Prostate gland (tissue), 2 donors: ENCODE results near the gene FAAP100. TPM values are rescaled to one million over a fixed set of nuclear protein-coding genes. Genes with fewer than 3 reads are reported as not detected.
A peak's percentile ranks its signal among the peaks of the same experiment; 100 is the strongest.

ENCODE experiments used
- DNase-seq: peaks from one replicate; pipeline ENCODE4 v3.0.0-alpha.2; 2019; ENCODE audit warnings: low spot score
- H3K27ac ChIP-seq, 2 donors: fragments of 200-600 bp; sonication (generic); 2 replicates each; pipeline ENCODE4 v1.5.1; 2017 to 2019
- H3K27me3 ChIP-seq: fragments of 200-600 bp; sonication (generic); replicated peaks from 2 replicates; pipeline ENCODE4 v1.5.1; 2019; ENCODE audit not compliant: insufficient read depth
- H3K36me3 ChIP-seq, 2 donors: fragments of 200-600 bp; sonication (generic); 1 replicate in 1 of 2; 2 replicates in 1 of 2; pipeline versions ENCODE4 v1.5.1 to v1.8.1; 2017 to 2019
- H3K4me1 ChIP-seq: fragments of 200-600 bp; sonication (generic); replicated peaks from 2 replicates; pipeline ENCODE4 v1.5.1; 2019
- H3K4me3 ChIP-seq, 2 donors: fragments of 200-600 bp; sonication (generic); 2 replicates each; pipeline ENCODE4 v1.5.1; 2017 to 2019
- H3K9me3 ChIP-seq: fragments of 200-600 bp; sonication (generic); 2 replicates; pipeline ENCODE4 v1.5.1; 2017
- POLR2A ChIP-seq: fragments of 450-650 bp; IDR thresholded peaks from one replicate; pipeline ENCODE4 v1.6.1; 2016; ENCODE audit warnings: antibody characterized with exemption, mild to moderate bottlenecking
- POLR2AphosphoS5 ChIP-seq: sonication (generic); formaldehyde crosslinking; IDR thresholded peaks from one replicate; pipeline ENCODE4 v1.6.1; 2017; ENCODE audit warnings: antibody characterized with exemption
- WGBS: methylation state at CpG from one replicate; pipeline ENCODE4 v1.1.5; 2018; 5-methylcytosine and 5-hydroxymethylcytosine counted together
- intact Hi-C: fragments of 100-400 bp; cut with DNase I; formaldehyde crosslinking; loops from one replicate; pipeline ENCODE4 v1.14.2; 2022
- total RNA-seq, 2 donors: library from RNA; depleted of rRNA; stranded (reverse); fragments of >200 nt; gene quantifications; one replicate each; pipeline ENCODE4 v1.1.0, GENCODE V29; 2016
- TF ChIP-seq, protein P1 (sequence below), 4 experiments: fragments of 200-600 bp in 2 of 4; fragments of 450-650 bp in 2 of 4; sonication (generic) in 2 of 4; IDR thresholded peaks; 1 replicate in 3 of 4; 2 replicates in 1 of 4; pipeline ENCODE4 v1.5.1; 2016 to 2019; ENCODE audit warnings: antibody characterized with exemption in 4 of 4, mild to moderate bottlenecking in 2 of 4, moderate library complexity in 2 of 4

Gene FAAP100
- total RNA-seq, 2 donors from 2014 or later = 27.8 to 44.4 TPM

DNA sequence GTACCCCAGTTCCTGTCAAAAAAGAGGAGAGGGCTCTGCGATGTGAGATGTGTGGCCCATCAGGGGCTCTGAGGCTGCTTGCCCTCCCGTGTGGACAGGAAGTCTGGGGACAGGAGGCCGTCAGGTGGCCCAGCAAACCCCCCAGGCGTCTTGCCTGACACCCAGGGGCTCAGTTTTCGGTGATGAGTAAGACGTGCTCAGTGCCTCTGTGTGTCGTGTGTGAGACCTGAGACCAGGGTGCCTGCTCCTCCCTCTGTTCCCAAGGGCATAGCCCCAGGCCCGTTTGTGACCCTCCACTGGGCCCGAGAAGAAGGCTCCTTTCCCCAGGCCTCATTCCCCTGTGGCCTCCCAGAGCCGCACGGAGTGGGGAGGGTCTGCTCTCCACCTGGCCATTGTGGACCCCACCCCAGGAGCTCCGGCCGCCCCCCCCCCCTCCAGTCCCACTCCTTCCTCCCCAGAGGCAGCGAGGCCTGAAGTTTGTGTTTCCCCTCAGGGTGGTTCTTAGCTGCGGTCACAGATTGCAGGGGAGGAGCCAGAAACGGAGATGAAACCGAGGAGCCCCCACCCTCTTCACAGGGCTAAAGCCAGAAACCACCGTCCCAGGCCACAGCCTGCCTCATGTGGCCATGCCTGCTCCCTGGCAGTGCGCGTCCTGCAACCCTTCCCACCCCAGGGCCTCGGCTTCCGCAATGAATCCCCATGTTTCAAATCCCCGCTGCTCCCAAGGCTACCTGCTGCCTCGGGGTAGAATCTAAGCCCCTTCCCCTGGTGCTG, 34.6 kb downstream of the FAAP100 start:
- Histone ChIP-seq H3K4me1 (peaks cover 13% of the 10 kb centered on the region), H3K27ac (peak overlapping the region in 1 of 2 donors; percentile 100), H3K4me3 (no peak overlapping the region), H3K9me3 (no peaks in the 10 kb centered on the region), H3K27me3 (no peaks in the 10 kb centered on the region), H3K36me3 (no peaks in the 10 kb centered on the region)
- TF ChIP-seq, protein P1, sequence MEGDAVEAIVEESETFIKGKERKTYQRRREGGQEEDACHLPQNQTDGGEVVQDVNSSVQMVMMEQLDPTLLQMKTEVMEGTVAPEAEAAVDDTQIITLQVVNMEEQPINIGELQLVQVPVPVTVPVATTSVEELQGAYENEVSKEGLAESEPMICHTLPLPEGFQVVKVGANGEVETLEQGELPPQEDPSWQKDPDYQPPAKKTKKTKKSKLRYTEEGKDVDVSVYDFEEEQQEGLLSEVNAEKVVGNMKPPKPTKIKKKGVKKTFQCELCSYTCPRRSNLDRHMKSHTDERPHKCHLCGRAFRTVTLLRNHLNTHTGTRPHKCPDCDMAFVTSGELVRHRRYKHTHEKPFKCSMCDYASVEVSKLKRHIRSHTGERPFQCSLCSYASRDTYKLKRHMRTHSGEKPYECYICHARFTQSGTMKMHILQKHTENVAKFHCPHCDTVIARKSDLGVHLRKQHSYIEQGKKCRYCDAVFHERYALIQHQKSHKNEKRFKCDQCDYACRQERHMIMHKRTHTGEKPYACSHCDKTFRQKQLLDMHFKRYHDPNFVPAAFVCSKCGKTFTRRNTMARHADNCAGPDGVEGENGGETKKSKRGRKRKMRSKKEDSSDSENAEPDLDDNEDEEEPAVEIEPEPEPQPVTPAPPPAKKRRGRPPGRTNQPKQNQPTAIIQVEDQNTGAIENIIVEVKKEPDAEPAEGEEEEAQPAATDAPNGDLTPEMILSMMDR (IDR thresholded peaks at IDR 0.05) = no peak
- TF ChIP-seq POLR2AphosphoS5 (no peak), POLR2A (no peak)
- intact Hi-C loops = loop anchor here (5.0 kb wide), 2 partner anchors 50 to 85 kb away; no protein-coding TSS in a partner anchor
- DNase-seq = no peak
- 55% methylated on average over 24 of the region's 24 CpGs for WGBS

DNA sequence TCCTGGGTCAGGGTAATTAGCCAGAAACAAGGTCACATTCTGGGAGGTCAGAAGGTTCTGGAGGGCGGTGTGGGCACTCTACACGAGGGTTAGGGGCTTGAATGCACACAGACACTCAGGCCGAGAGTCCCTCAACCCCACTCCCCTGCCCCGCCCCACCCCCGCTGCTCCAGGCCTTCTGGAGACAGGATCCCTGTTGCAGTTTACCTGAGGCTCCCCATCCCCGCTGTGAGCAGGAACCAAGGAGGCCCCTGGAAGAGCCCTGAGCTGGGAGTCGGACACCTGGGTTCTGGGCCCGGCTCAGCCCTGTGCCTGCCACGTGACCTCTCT, 35.2 kb downstream of the FAAP100 start:
- intact Hi-C loops = loop anchor here (5.0 kb wide), 2 partner anchors 50 to 85 kb away; no protein-coding TSS in a partner anchor
- DNase-seq = no peak
- no peaks in the 10 kb centered on the region for H3K27me3 ChIP-seq
- H3K9me3 ChIP-seq = no peaks in the 10 kb centered on the region
- peaks cover 13% of the 10 kb centered on the region for H3K4me1 ChIP-seq
- WGBS = 85% methylated on average over 9 of the region's 9 CpGs
- TF ChIP-seq POLR2AphosphoS5 = no peak
- H3K4me3 ChIP-seq = no peak overlapping the region
- no peaks in the 10 kb centered on the region for H3K36me3 ChIP-seq
- H3K27ac ChIP-seq = peak overlapping the region; percentile 100

DNA sequence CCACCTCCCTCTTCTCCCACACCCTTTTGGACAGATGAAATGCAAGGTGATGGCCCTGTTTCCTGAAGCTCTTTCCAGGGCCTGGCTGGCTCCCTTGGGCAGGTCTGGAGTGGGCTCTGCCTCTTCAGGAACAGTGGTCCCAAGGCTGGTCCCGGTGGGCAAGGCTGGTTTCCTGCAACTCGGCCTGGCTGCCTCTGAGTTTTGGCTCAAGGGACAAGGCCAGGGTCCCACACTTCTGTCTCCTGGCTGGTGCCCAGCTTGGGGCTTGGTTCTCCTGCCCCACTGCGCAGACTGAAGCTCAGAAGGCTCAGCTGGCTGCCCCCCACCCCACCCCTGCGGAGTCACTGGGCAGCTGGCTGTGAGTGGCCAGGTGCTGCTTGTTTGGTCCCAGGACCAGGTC, 35.7 kb downstream of the FAAP100 start:
- Histone ChIP-seq H3K4me3 (no peak overlapping the region), H3K27ac (peak overlapping the region; percentile 100), H3K36me3 (peaks cover 2 to 5% of the 10 kb centered on the region in 2 donors), H3K27me3 (no peaks in the 10 kb centered on the region), H3K9me3 (no peaks in the 10 kb centered on the region), H3K4me1 (peaks cover 13% of the 10 kb centered on the region)
- no peak for DNase-seq
- TF ChIP-seq, protein P1 (IDR thresholded peaks at IDR 0.05) = no peak
- TF ChIP-seq POLR2A (no peak), POLR2AphosphoS5 (no peak)
- intact Hi-C loops = loop anchor here (5.0 kb wide), 2 partner anchors 51 to 86 kb away; no protein-coding TSS in a partner anchor
- 61% methylated on average over 4 of the region's 4 CpGs for WGBS

DNA sequence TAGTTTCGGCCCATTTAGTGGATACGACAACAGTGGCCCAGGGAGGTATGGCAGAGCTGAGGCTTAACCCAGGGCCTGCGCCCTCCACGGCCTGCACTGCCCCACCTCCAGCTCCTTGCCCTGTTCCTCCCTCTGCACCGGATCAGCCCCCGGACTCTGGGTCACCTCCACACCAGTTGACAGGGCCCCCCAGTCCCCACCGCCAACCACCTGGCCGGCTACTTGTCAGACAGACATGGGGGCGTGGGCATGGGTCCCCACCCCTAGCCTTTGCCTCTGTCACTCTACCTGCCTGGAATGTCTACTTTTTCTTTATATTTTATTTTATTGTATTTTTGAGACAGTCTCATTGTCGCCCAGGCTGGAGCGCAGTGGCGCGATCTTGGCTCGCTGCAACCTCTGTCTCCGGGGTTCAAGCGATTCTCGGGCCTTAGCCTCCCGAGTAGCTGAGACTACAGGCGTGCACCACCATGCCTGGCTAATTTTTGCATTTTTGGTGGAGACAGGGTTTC, 36.6 kb downstream of the FAAP100 start:
- Histone ChIP-seq H3K27me3 (no peaks in the 10 kb centered on the region), H3K9me3 (no peaks in the 10 kb centered on the region), H3K36me3 (peaks cover 10 to 13% of the 10 kb centered on the region in 2 donors), H3K4me1 (peaks cover 13% of the 10 kb centered on the region), H3K4me3 (peak overlapping the region; percentile 89 to 97), H3K27ac (peak overlapping the region; percentile 100)
- intact Hi-C loops = loop anchor here (5.0 kb wide), 2 partner anchors 52 to 87 kb away; no protein-coding TSS in a partner anchor
- TF ChIP-seq POLR2A (no peak), POLR2AphosphoS5 (no peak)
- TF ChIP-seq, protein P1 (IDR thresholded peaks at IDR 0.05) = no peak
- 42% methylated on average over 19 of the region's 19 CpGs for WGBS
- DNase-seq = no peak

DNA sequence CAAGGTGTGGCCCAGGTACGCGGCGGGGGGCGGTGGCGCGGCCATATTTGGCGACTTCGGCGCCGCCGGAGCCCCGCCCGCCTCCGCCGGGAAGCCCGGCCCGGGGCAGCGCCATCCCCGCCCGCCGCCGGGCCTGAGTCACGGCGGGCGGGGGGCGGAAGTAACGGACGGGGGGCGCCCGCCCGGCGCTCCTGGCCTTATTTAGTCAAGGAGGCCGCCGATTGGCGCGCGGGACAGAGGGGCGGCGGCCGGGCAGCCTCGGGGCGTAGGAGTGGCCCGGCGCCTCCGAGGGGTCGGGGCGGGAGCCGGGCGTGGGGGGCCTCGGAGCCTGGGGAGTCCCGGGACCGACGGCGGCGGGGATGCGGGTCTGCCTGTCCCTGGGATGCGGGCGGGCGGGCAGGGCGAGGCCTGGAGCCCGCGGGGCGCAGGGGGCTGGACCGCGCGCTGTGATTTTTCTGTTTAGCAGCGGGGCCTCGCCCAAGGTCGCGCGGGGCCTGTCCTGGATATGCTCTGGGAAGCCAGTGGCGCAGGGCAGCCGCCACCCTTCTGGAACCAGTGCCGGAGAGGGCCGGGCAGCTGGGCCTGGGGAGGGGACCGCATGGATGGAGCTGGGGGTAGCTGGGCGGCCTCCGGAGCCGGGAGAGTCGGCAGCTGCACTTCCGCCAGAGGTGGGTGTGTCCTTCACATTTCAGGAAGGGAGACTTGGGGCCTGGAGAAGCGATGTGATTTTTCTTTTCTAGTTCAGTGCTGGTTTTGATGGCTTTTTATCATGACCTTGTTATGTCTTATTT, 37.2 kb downstream of the FAAP100 start:
- DNase-seq = peak; percentile 77
- no peaks in the 10 kb centered on the region for H3K9me3 ChIP-seq
- intact Hi-C loops = loop anchor here (5.0 kb wide), 3 partner anchors 52 to 118 kb away; partner anchors contain the start of gene BAHCC1
- 2% methylated on average over 49 of the region's 82 CpGs for WGBS
- TF ChIP-seq, protein P1 (IDR thresholded peaks at IDR 0.05) = peak in 1 of 4 experiments; percentile 2
- TF ChIP-seq POLR2AphosphoS5 (no peak), POLR2A (peak; percentile 68)
- no peaks in the 10 kb centered on the region for H3K27me3 ChIP-seq
- H3K36me3 ChIP-seq = peaks cover 10 to 20% of the 10 kb centered on the region in 2 donors
- H3K27ac ChIP-seq = peak overlapping the region; percentile 100
- H3K4me3 ChIP-seq = peak overlapping the region; percentile 89 to 97
- peaks cover 13% of the 10 kb centered on the region for H3K4me1 ChIP-seq
